ENCODE measurements around the gene DAP. TPM values are rescaled to one million over a fixed set of nuclear protein-coding genes. Genes with fewer than 3 reads are reported as not detected.

DAP gene
- total and polyA plus RNA-seq, 2 of the 4 experiments (the other 2 are of a cell fraction): 49.6 to 189 TPM

DNA sequence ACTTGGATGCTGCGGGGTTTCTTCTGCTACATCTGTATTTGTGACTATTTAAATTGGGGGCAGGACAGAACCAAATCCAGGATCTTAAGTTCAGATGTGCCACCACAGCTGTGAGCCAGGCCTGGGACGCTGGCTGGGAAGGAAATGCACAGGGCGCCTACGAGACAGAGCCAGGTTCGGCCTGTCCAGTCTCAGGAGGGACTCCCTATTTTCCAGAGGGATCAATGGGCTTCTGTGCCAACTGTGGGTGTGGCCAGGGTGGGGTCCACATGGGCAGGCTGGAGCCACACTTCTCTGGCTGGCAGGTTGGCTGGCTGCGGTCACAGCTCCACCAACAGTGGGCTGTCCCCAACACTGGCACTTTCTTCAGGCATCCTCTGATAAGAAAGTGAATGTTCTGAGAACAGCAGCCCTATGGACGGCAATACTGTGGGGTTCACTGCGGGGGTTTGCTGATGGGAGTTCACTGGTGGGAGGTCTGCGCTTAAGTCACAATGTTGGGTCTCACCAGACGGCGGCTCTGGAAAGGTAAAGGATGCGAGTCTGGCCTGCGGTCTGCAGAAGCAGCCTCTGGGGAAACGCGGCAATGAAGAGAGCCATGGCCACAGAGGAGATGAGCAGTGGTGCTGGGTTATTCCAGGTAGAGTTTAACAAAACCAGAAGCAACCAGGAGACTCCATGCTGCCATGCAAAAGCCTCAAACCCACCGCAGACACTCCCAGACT lies 78.1 kb downstream of the DAP start:
- Histone ChIP-seq H3K4me1 (ENCODE audit: control insufficient read depth, insufficient read depth, low read length) (no peaks in the 10 kb centered on the region; the same call in 1 of the 2 replicates), H4K91ac (ENCODE audit: insufficient read depth, low read depth, low read length) (no peak overlapping the region), H4K5ac (ENCODE audit: low read depth, low read length) (no peak overlapping the region), H2BK15ac (ENCODE audit: low read depth, low read length) (no peak overlapping the region), H3K36me3 (ENCODE audit: control insufficient read depth, insufficient read depth, low read length) (peaks cover 51% of the 10 kb centered on the region), H3K4me3 (ENCODE audit: insufficient read depth, low read depth, low read length) (no peak overlapping the region), H3K18ac (ENCODE audit: low read depth, low read length) (no peak overlapping the region), H2BK120ac (ENCODE audit: low read depth, low read length) (no peak overlapping the region), H3K4ac (ENCODE audit: low read depth, low read length) (no peak overlapping the region), H3K9ac (ENCODE audit: low read depth, low read length) (no peak overlapping the region), H2BK5ac (ENCODE audit: low read depth, low read length, poor library complexity, severe bottlenecking) (no peak overlapping the region), H2AK9ac (replicated peaks; ENCODE audit: low read depth, low read length, poor library complexity) (no peak overlapping the region), H3K27me3 (ENCODE audit: control insufficient read depth, insufficient read depth, low read length) (no peaks in the 10 kb centered on the region), H3K27ac (ENCODE audit: insufficient read depth, low read length) (no peak overlapping the region), H3K4me2 (ENCODE audit: low read depth, low read length) (no peak overlapping the region), H2BK20ac (ENCODE audit: low read depth, low read length) (no peak overlapping the region), H2AK5ac (ENCODE audit: low read depth, low read length) (no peak overlapping the region), H2AFZ (replicated peaks; ENCODE audit: low read length, poor library complexity) (no peak overlapping the region), H3K14ac (replicated peaks; ENCODE audit: low read depth, low read length) (no peak overlapping the region), H3K79me1 (ENCODE audit: low read depth in 1 of 2, low read length in 2 of 2) (peaks cover 36 to 54% of the 10 kb centered on the region in 2 experiments), H3K23ac (ENCODE audit: low read depth, low read length) (no peak overlapping the region), H4K8ac (ENCODE audit: low read depth in 2 of 2, low read length in 2 of 2) (no peak overlapping the region), H3K56ac (ENCODE audit: extremely low read depth, insufficient read depth, low read length) (no peak overlapping the region), H4K20me1 (ENCODE audit: insufficient read depth, low read length) (peaks cover 30% of the 10 kb centered on the region), H3K9me3 (ENCODE audit: control insufficient read depth, insufficient read depth, low read length) (no peaks in the 10 kb centered on the region), H3K9me1 (ENCODE audit: insufficient read depth, low read length) (peaks cover 13% of the 10 kb centered on the region; the same call in 1 of the 2 replicates)
- WGBS, 2 experiments (ENCODE audit: extremely low coverage in 2 of 2, insufficient read length in 1 of 2): 98% methylated on average over 11 of the region's 16 CpGs; no CpG with 5 or more reads in 1 of the 2 experiments
- ChIA-PET POLR2A (ENCODE audit: unreplicated experiment) (no interaction called here), CTCF (no interaction called here)
- no peak for DNase-seq
- ATAC-seq (ENCODE audit: low read depth): no peak
- no peak for TF ChIP-seq MAZ (IDR thresholded peaks at IDR 0.05; ENCODE audit: borderline replicate concordance, low read depth, low read length)
- TF ChIP-seq CHD1 (IDR thresholded peaks at IDR 0.05; ENCODE audit: low read depth, low read length): no peak
- no peak for TF ChIP-seq RCOR1 (IDR thresholded peaks at IDR 0.05; ENCODE audit: insufficient replicate concordance, low read length)
- no peak for TF ChIP-seq POLR2A (IDR thresholded peaks at IDR 0.05; ENCODE audit: low read depth, low read length)
- TF ChIP-seq, protein P1, sequence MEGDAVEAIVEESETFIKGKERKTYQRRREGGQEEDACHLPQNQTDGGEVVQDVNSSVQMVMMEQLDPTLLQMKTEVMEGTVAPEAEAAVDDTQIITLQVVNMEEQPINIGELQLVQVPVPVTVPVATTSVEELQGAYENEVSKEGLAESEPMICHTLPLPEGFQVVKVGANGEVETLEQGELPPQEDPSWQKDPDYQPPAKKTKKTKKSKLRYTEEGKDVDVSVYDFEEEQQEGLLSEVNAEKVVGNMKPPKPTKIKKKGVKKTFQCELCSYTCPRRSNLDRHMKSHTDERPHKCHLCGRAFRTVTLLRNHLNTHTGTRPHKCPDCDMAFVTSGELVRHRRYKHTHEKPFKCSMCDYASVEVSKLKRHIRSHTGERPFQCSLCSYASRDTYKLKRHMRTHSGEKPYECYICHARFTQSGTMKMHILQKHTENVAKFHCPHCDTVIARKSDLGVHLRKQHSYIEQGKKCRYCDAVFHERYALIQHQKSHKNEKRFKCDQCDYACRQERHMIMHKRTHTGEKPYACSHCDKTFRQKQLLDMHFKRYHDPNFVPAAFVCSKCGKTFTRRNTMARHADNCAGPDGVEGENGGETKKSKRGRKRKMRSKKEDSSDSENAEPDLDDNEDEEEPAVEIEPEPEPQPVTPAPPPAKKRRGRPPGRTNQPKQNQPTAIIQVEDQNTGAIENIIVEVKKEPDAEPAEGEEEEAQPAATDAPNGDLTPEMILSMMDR (conservative IDR thresholded peaks at IDR 0.05; ENCODE audit: low read depth, low read length): no peak
- intact Hi-C loops (cut with micrococcal nuclease): no loop called here
- no TSS peak for BruUV-seq (replicated peaks)
- dilution Hi-C loops (cut with HindIII; ENCODE audit: low sequenced_read_pairs, unreplicated experiment): no loop called here
- in situ Hi-C loops (cut with MboI; ENCODE audit: low sequenced_read_pairs): no loop called here
